ES-I3 (cell line): Measurements from ENCODE around the gene UMPS.

Source experiments
- H3K36me3 ChIP-seq: 2 replicates; pipeline ENCODE4 v1.6.1; 2013; ENCODE audit warnings: mild to moderate bottlenecking, low read length, control low read depth, moderate library complexity; ENCODE audit not compliant: insufficient read depth
- H3K4me1 ChIP-seq: 2 replicates; pipeline ENCODE4 v1.6.1; 2013; ENCODE audit warnings: mild to moderate bottlenecking, control low read depth, low read length; ENCODE audit not compliant: insufficient read depth
- H3K9ac ChIP-seq: 2 replicates; pipeline ENCODE4 v1.6.1; 2013; ENCODE audit warnings: low read depth, mild to moderate bottlenecking, low read length, moderate library complexity
- H3K9me3 ChIP-seq: 2 replicates; pipeline ENCODE4 v1.6.1; 2013; ENCODE audit warnings: mild to moderate bottlenecking, low read length, moderate library complexity; ENCODE audit not compliant: control insufficient read depth, insufficient read depth

Gene UMPS

DNA sequence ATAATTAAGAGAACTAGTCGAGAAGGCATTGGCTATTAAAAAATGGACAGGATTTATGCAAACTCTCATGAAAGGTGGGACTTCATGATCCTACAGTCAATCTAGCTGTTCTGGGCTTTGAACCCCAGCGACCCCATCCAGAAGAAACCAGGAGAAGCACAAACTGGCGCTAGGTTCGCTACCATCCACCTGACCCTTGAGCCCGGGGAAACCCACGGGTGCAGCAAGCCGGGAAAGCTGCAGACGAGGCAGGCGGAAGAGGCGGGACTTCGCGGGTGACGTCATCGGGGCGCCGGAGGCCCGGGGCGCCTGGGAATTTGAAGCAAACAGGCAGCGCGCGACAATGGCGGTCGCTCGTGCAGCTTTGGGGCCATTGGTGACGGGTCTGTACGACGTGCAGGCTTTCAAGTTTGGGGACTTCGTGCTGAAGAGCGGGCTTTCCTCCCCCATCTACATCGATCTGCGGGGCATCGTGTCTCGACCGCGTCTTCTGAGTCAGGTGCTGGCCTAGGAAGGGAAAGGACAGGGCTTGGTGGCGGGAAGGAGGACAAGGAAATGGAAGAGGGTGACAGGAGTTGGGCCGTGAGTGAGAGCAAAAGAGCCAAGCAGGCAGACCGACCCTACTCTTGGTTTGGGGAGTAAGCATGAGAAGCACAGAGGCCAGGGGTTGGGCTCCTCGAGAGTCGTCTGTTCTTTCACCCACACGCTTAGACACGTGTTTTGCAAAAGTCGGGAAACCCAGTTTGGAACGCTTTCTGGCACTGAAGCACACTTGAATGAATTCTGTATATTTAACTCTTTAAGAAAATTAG is at the start of gene UMPS:
Gene UMPS, plus strand, starts transcription at position 324 of the 812 bp plus-strand sequence. Its CDS starts 20 bp downstream, at position 344.
- peaks cover 3% of the 10 kb centered on the region; the same call in 1 of the 2 replicates for H3K36me3 ChIP-seq

DNA sequence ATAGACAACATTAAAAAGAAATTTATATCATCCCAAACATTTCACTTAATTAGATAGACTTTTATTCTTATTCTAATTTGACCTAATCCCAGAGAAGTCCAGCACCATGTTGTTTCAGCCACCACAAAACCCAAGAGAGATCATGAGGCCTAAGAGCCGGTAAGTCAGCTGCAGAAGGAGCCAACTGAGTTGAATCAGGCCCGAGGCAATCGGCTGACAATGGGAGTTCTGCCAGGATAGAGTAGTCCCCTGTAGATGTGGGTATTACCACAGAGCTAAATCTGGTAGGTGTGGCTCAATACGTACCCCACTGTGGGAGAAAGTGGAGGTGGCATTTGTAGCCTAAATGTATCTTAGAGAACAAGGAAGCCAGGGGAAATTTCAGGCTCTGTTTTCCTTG is 49.7 kb upstream of the UMPS start:
- no peak overlapping the region for H3K9ac ChIP-seq
- H3K4me1 ChIP-seq = no peaks in the 10 kb centered on the region
- H3K9me3 ChIP-seq = no peaks in the 10 kb centered on the region
- H3K36me3 ChIP-seq = no peaks in the 10 kb centered on the region

More for the DNA sequence above, at the start of gene UMPS:
- H3K4me1 ChIP-seq = peaks cover 10% of the 10 kb centered on the region
- H3K9ac ChIP-seq = peak within 1 kb of the TSS; percentile 96
- no peaks in the 10 kb centered on the region for H3K9me3 ChIP-seq

DNA sequence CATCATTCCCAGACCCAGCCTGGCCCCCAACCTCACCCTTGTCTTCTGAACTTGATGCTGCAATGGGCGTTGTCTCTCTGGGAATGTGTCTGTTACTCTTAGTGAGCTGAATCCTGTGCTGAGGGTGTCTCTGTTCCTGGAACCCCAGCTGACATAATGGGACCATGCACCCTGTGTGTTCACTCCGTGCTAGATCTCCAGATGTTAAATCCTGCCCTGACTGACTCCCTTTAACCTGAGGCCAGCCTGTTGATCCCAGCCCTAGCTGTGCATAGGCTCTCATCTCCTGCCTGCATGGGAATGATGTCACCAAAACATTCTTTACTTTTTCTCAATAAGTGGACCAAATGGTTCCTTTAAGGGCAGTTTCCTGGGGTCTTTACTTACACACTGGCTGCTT is 48.0 kb upstream of the UMPS start:
- H3K4me1 ChIP-seq = no peaks in the 10 kb centered on the region
- H3K9me3 ChIP-seq = no peaks in the 10 kb centered on the region
- no peak overlapping the region for H3K9ac ChIP-seq
- no peaks in the 10 kb centered on the region for H3K36me3 ChIP-seq

DNA sequence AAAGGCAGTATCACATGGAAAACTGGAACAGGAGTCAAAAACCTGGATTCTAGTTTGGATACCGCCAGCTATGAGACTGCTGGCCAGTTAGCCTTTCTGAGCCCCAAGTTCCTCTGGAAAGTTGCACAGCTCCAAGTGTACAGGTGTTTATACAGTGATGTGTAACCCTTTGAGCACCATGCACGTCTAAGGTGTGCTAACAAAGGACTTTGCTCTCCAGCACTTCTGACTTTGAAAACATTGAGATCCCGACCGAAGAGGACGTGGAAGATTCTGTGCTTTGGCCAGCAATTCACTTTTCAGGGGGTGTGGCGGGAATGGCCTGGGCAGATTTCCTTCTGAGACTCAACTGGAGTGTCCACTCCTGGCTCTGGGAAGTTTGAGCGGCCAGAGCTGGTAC is 45.8 kb upstream of the UMPS start:
- Histone ChIP-seq H3K9ac (no peak overlapping the region), H3K36me3 (no peaks in the 10 kb centered on the region), H3K4me1 (no peaks in the 10 kb centered on the region), H3K9me3 (no peaks in the 10 kb centered on the region)

DNA sequence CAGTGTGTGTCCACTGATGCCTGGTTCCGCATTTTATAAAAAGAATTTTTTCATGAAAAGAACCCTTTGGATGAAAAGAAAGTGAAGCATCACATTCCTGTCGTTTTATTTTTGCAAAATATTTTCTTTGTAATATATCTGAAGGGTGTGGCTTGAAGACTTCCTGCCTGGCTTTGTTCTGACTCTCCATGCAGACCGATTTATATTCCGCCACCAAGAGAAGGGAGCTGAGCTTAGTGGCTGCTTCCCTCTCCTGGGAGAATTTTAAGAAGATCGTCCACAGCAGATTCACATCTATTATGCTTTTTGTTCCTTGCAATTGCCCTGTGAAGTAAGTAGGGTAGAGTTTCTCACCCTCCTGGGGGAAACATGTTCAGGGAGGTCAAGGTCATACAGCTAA is 45.2 kb upstream of the UMPS start:
- Histone ChIP-seq H3K9me3 (no peaks in the 10 kb centered on the region), H3K36me3 (no peaks in the 10 kb centered on the region), H3K9ac (no peak overlapping the region), H3K4me1 (no peaks in the 10 kb centered on the region)

DNA sequence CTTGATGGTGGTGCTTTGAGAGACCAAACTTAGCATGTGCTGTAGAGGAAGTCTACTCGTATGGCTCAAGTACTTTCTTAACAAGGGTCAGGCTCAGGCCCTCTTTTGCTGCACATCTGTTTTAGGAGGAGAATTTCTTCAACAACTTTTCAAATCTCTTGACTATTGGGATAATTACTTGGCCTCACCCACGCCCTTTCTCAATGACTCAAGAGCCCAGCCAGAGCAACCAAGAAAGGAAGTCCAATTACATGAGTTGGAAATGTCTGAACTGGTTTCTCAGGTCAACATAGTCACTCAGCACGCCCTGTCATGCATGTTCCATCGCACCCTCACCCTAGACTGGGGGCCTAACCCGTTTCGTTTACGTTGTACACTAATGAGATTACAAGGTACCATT is 44.8 kb upstream of the UMPS start:
- no peaks in the 10 kb centered on the region for H3K9me3 ChIP-seq
- no peaks in the 10 kb centered on the region for H3K4me1 ChIP-seq
- H3K36me3 ChIP-seq = no peaks in the 10 kb centered on the region
- no peak overlapping the region for H3K9ac ChIP-seq

DNA sequence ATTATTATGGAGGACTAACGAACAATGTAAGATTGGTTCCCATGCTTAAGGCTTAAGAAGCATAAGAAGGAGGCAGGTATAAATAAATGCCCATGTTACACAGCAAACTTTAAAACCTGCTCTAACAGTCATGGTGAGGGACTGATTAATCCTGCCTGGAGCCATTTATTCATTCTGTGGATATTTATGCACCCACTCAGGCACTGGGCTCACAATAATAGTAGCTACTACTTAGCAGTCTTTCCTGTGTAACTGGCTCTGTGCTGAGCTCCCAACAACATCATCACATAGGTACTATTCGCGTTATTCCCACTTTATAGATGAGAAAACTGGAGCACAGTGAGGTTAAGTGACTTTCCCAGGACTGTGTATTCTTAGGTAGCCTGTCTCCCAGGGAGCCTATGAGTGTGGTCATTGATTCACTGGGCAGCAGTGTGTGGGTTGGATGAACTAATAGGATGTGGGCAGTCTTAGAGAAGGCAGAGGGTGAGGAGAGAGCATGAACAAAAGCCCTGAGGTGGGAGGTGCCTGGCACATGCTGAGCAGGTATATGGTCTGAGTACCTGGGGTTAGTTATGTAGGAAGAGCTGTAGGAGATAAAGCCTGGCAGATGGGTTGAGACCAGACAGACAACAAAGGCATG is 44.1 kb upstream of the UMPS start:
- Histone ChIP-seq H3K36me3 (no peaks in the 10 kb centered on the region), H3K4me1 (no peaks in the 10 kb centered on the region), H3K9ac (no peak overlapping the region), H3K9me3 (no peaks in the 10 kb centered on the region)

DNA sequence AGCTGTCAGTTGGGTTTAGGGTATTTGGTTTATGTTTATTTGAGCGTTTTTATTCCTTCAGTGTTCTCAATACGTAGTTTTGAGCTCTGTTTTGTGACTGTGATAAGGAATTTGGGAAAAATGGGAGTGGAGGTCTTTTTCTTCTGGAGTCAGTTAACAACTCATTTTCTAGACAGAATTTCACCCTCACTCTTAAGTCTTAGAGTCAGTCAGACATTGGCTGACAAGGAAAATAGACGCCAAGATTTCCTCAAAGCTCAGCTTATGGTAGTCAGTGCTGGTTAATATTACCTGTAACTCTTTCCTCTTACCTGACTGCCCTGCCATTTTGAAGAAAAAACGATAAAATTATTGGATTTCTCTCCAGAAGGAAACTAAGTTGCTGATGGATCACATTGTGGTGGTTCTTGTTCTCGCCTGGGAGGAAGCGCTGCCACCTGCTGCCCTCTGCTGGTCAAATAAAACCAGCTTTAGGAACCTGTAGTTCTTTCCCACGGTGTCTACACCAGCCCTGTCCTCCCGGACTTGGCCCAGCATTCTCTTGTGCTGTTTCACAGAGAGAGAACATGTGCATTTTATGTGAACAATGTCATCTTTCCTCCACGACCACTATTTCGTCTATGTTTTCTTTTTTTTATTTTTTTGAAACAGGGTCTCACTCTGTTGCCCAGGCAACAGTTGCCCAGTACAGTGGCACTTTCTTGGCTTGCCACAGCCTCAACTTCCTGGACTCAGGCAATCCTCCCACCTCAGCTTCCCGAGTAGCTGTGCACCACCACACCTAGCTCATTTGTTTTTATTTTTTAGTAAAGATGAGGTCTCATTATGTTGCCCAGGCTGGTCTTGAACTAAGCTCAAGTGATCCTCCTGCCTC is 41.4 kb upstream of the UMPS start:
- no peaks in the 10 kb centered on the region for H3K36me3 ChIP-seq
- H3K4me1 ChIP-seq = no peaks in the 10 kb centered on the region
- no peaks in the 10 kb centered on the region for H3K9me3 ChIP-seq
- no peak overlapping the region for H3K9ac ChIP-seq

DNA sequence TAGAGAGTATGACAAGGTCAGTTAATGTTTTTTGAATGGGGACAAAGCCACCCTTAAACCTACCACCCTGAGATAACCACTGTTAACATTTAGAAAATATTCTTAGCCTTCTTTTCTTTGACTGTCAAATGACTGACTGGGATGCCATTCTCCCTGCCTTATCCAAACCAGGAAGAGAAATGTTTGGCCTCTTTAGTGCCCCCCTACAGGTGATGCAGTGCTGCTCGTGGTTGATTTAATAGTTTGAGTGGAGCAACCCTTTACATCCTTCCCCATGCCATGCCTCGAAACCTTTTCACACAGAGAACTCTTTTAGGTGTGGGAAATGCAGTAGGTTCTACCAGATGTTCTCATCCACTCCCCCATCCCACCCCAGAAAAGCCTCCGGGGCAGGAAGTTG is 38.7 kb upstream of the UMPS start:
- H3K9ac ChIP-seq = no peak overlapping the region
- H3K36me3 ChIP-seq = no peaks in the 10 kb centered on the region
- no peaks in the 10 kb centered on the region for H3K9me3 ChIP-seq
- no peaks in the 10 kb centered on the region for H3K4me1 ChIP-seq

DNA sequence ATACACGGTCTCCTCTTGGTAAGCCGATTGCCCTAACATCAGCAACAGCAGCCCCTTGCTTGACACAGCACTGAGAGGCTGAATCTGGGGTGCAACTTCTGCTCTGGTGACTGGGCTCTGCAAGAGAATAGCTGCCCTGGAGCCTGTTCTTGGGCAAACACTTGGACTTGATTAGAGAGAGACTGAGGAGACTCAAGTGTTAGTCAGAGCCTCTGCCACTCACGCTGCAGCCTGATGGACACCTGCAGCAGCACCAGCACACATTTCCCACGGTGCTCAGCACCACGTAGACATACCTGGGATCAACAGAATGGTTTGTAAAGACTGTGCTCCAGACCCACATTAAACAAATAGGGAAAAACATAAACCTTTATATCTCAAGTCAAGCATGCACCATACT is 35.8 kb upstream of the UMPS start:
- no peaks in the 10 kb centered on the region for H3K4me1 ChIP-seq
- no peaks in the 10 kb centered on the region for H3K9me3 ChIP-seq
- H3K36me3 ChIP-seq = no peaks in the 10 kb centered on the region
- H3K9ac ChIP-seq = no peak overlapping the region

DNA sequence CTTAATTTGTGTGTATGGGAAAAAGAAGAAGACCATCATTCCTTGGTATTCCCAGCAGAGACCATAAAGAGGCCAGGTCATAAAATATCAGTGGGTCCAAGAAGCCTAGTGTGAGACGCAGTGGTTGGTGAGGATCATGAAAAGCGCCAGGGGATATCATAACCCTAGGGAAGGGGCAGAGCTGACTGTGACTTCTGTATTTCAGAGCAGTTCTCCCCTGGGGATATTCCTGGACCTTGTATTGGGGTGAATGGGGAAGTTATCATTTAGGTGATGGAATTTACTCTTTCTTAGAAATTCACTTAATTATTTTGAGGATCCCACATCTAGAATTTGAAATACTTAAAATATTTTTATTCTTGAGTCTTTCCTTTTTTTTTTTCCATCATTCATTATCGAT is 34.9 kb upstream of the UMPS start:
- Histone ChIP-seq H3K4me1 (no peaks in the 10 kb centered on the region), H3K9me3 (no peaks in the 10 kb centered on the region), H3K9ac (no peak overlapping the region), H3K36me3 (no peaks in the 10 kb centered on the region)

DNA sequence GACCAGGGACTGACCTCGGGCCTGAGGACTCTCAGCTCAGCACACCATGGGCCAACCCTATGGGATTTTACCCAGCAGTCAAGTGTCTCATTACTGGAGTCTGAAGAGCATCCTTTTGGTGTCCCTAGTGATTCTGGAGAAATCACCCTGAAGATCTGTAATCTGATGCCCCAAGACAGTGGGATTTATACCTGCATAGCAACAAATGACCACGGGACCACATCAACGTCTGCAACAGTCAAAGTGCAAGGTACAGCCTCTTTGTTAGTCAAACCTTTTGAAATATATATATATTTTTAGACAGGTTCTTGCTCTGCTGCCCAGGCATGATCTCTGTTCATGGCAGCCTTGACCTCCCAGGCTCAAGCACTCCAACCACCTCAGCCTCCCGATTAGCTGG is 34.2 kb upstream of the UMPS start:
- Histone ChIP-seq H3K9ac (no peak overlapping the region), H3K4me1 (no peaks in the 10 kb centered on the region), H3K9me3 (no peaks in the 10 kb centered on the region), H3K36me3 (no peaks in the 10 kb centered on the region)

DNA sequence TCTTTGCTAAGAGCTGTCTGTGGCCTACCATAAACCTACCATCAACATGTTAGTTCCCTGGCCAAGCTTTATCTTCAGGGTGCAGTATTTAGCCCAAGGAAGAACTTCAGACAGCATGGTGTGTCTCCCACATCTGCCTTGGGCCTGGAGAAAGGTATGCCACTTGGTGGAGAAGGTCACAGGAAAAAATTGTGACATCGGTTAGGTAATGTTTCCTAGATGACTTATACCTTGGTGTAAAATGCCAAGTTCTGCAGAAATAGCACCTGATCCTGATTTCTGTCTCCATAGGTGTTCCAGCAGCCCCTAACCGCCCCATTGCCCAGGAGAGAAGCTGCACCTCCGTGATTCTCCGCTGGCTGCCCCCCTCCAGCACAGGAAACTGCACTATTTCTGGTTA is 33.0 kb upstream of the UMPS start:
- Histone ChIP-seq H3K36me3 (no peaks in the 10 kb centered on the region), H3K9me3 (no peaks in the 10 kb centered on the region), H3K4me1 (no peaks in the 10 kb centered on the region), H3K9ac (no peak overlapping the region)

DNA sequence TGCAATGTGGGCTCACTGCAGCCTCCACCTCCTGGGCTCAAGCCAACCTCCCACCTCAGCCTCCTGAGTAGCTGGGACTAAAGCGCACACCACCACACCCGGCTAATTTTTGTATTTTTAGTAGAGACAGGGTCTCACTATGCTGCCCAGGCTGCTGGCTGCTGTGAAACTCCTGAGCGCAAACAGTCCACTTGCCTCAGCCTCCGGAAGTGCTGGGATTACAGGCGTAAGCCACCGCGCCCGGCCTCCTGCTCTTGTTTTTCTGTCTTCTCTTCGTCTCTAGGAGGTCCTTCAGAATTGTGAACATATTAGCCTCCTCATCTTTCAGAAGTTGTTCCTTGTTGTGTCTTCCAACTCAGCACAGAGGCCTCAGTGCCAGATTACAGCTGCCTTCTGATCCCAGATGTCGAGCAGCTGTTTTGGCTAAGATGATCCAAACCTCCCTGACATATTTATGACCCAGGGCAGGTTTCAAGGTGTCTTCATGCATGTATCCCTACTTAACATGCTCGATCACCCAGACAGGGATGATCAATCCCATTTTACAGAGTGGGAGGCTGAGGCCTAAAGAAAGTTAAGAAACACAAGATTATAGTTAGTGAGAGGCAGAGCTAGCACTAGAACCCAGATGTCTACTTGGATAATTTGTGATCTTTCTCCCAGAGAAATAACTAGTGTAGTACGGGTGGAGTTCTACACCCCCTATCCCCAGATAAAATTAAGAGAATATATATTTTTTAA is 32.1 kb upstream of the UMPS start:
- H3K9me3 ChIP-seq = no peaks in the 10 kb centered on the region
- H3K9ac ChIP-seq = no peak overlapping the region
- H3K36me3 ChIP-seq = no peaks in the 10 kb centered on the region
- no peaks in the 10 kb centered on the region for H3K4me1 ChIP-seq
